HCT116 (cell line): ENCODE data around the gene PARVB. TPM values are rescaled to one million over a fixed set of nuclear protein-coding genes. Genes with fewer than 3 reads are reported as not detected.

Experiments
- ATAC-seq: fragments of 200-7000 bp; cut with Tn5 transposase; 2 replicates; pipeline ENCODE4 v1.9.1; 2020; ENCODE audit warnings: mild to moderate bottlenecking, moderate library complexity
- BruUV-seq: library from RNA; stranded (reverse); fragments of 400-500 nt; replicated peaks from 2 replicates; lab custom pipeline; 2021; lab: Mats Ljungman, UMichigan
- CTCF ChIA-PET: fragments of 300-600 bp; sonication (Branson Sonifier 250); formaldehyde crosslinking; loops from one replicate; lab custom pipeline; 2021; ENCODE audit warnings: antibody characterized with exemption; lab: Charles Lee
- POLR2A ChIA-PET: fragments of 300-600, 350-600 bp; sonication (Branson Sonifier 250); formaldehyde crosslinking; loops from one replicate; lab custom pipeline; 2021; ENCODE audit warnings: antibody characterized with exemption; lab: Charles Lee
- RAD21 ChIA-PET, 2 experiments: fragments of 300-600 bp; sonication (Branson Sonifier 250); formaldehyde crosslinking; loops; one replicate each; lab custom pipeline; 2023; ENCODE audit warnings: low total read pairs in 2 of 2; ENCODE audit not compliant: uncharacterized antibody in 2 of 2, unreplicated experiment in 2 of 2, low non-redundant PET in 1 of 2; lab: Charles Lee
- DNase-seq: peaks from one replicate; pipeline ENCODE4 v3.0.0-alpha.2; 2010; ENCODE audit warnings: low read depth, low spot score
- H2AFZ ChIP-seq: fragments of 200-600 bp; shearing (Covaris generic), sonication (generic); 2 replicates; pipeline ENCODE4 v1.6.1; 2017; ENCODE audit warnings: low read depth, mixed run types, mixed read lengths, antibody characterized with exemption, low read length; ENCODE audit not compliant: poor library complexity, severe bottlenecking
- H3K27ac ChIP-seq: 2 replicates; pipeline ENCODE4 v1.5.1; 2012; ENCODE audit warnings: low read depth, low read length
- H3K27me3 ChIP-seq: fragments of 200-600 bp; sonication (generic); 2 replicates; pipeline ENCODE4 v1.6.1; 2016; ENCODE audit warnings: mixed run types, low read length, mixed read lengths; ENCODE audit not compliant: insufficient read depth
- H3K36me3 ChIP-seq, 2 experiments: fragments of 200-500 bp in 1 of 2; fragments of 200-600 bp in 1 of 2; sonication (Bioruptor generic) in 1 of 2; sonication (generic) in 1 of 2; 2 replicates each; pipeline versions ENCODE4 v1.5.1 to v1.6.1; 2014 to 2016; ENCODE audit warnings: low read length in 2 of 2, inconsistent platforms in 1 of 2, mixed read lengths in 1 of 2, mixed run types in 1 of 2; ENCODE audit not compliant: insufficient read depth in 2 of 2, control insufficient read depth in 1 of 2
- H3K4me1 ChIP-seq, 2 experiments: fragments of 200-600 bp in 1 of 2; sonication (generic) in 1 of 2; 2 replicates each; pipeline versions ENCODE4 v1.5.1 to v1.6.1; 2012 to 2017; ENCODE audit warnings: low read length in 2 of 2, inconsistent platforms in 1 of 2, mild to moderate bottlenecking in 1 of 2, mixed read lengths in 1 of 2, mixed run types in 1 of 2, moderate library complexity in 1 of 2; ENCODE audit not compliant: insufficient read depth in 2 of 2, control insufficient read depth in 1 of 2
- H3K4me2 ChIP-seq: fragments of 200-600 bp; sonication (generic); 2 replicates; pipeline ENCODE4 v1.6.1; 2017; ENCODE audit warnings: mixed run types, low read length, mixed read lengths
- H3K4me3 ChIP-seq, 2 experiments: fragments of 200-600 bp in 1 of 2; sonication (generic) in 1 of 2; replicated peaks in 1 of 2; 2 replicates each; pipeline ENCODE4 v1.5.1; 2011 to 2016; ENCODE audit warnings: low read length in 2 of 2, control low read depth in 1 of 2, low read depth in 1 of 2, mild to moderate bottlenecking in 1 of 2, mixed read lengths in 1 of 2, mixed run types in 1 of 2
- H3K79me2 ChIP-seq: fragments of 200-600 bp; sonication (generic); 2 replicates; pipeline ENCODE4 v1.6.1; 2017; ENCODE audit warnings: mild to moderate bottlenecking, mixed run types, low read length, moderate library complexity, mixed read lengths; ENCODE audit not compliant: insufficient read depth
- H3K9ac ChIP-seq: fragments of 200-600 bp; sonication (generic); 2 replicates; pipeline ENCODE4 v1.6.1; 2016; ENCODE audit warnings: low read length, mixed read lengths
- H3K9me2 ChIP-seq: fragments of 200-600 bp; sonication (generic), shearing (Covaris generic); 2 replicates; pipeline ENCODE4 v1.6.1; 2017; ENCODE audit warnings: mixed run types, mild to moderate bottlenecking, moderate library complexity; ENCODE audit not compliant: insufficient read depth
- H3K9me3 ChIP-seq, 2 experiments: fragments of 200-500 bp in 1 of 2; fragments of 200-600 bp in 1 of 2; sonication (Bioruptor generic) in 1 of 2; sonication (generic) in 1 of 2; 2 replicates each; pipeline ENCODE4 v1.6.1; 2014 to 2017; ENCODE audit warnings: low read length in 2 of 2, mixed read lengths in 2 of 2, inconsistent platforms in 1 of 2, low read depth in 1 of 2, mild to moderate bottlenecking in 1 of 2, mixed run types in 1 of 2, moderate library complexity in 1 of 2; ENCODE audit not compliant: control insufficient read depth in 1 of 2, insufficient read depth in 1 of 2
- H4K20me1 ChIP-seq: fragments of 200-600 bp; sonication (generic), shearing (Covaris generic); 2 replicates; pipeline ENCODE4 v1.6.1; 2017; ENCODE audit warnings: mixed run types, mild to moderate bottlenecking, moderate library complexity; ENCODE audit not compliant: insufficient read depth
- ATF3 ChIP-seq: IDR thresholded peaks from 2 replicates; pipeline ENCODE4 v1.6.1; 2012
- CBX3 ChIP-seq: IDR thresholded peaks from 2 replicates; pipeline ENCODE4 v1.6.1; 2012; ENCODE audit warnings: low read depth
- CEBPB ChIP-seq: IDR thresholded peaks from 2 replicates; pipeline ENCODE4 v1.6.1; 2012; ENCODE audit warnings: low read depth
- CTCF ChIP-seq, 3 experiments: fragments of 200-600 bp in 1 of 3; sonication (generic) in 1 of 3; IDR thresholded peaks in 2 of 3; conservative IDR thresholded peaks in 1 of 3; 2 replicates each; pipeline ENCODE4 v1.5.1; 2012 to 2017; ENCODE audit warnings: low read depth in 2 of 3, low read length in 2 of 3, antibody characterized with exemption in 1 of 3, borderline replicate concordance in 1 of 3, control low read depth in 1 of 3, mild to moderate bottlenecking in 1 of 3, mixed read lengths in 1 of 3, mixed run types in 1 of 3, moderate library complexity in 1 of 3; ENCODE audit not compliant: insufficient read depth in 1 of 3
- EGR1 ChIP-seq: IDR thresholded peaks from 2 replicates; pipeline ENCODE4 v1.6.1; 2012; ENCODE audit warnings: low read depth
- ELF1 ChIP-seq: IDR thresholded peaks from 2 replicates; pipeline ENCODE4 v1.6.1; 2012; ENCODE audit warnings: low read depth, borderline replicate concordance
- EZH2phosphoT487 ChIP-seq: fragments of 200-600 bp; IDR thresholded peaks from 2 replicates; pipeline ENCODE4 v1.6.1; 2018; ENCODE audit warnings: antibody characterized with exemption, borderline replicate concordance
- FOSL1 ChIP-seq: IDR thresholded peaks from 2 replicates; pipeline ENCODE4 v1.6.1; 2012; ENCODE audit warnings: low read depth
- JUND ChIP-seq: IDR thresholded peaks from 2 replicates; pipeline ENCODE4 v1.6.1; 2012
- POLR2AphosphoS5 ChIP-seq: IDR thresholded peaks from 2 replicates; pipeline ENCODE4 v1.6.1; 2011; ENCODE audit warnings: mild to moderate bottlenecking, low read depth, low read length, moderate library complexity
- RAD21 ChIP-seq: IDR thresholded peaks from 2 replicates; pipeline ENCODE4 v1.6.1; 2012; ENCODE audit warnings: low read depth, mild to moderate bottlenecking
- REST ChIP-seq: IDR thresholded peaks from 2 replicates; pipeline ENCODE4 v1.6.1; 2012; ENCODE audit warnings: low read depth
- SIN3A ChIP-seq: IDR thresholded peaks from 2 replicates; pipeline ENCODE4 v1.6.1; 2012; ENCODE audit warnings: low read depth
- SP1 ChIP-seq: IDR thresholded peaks from 2 replicates; pipeline ENCODE4 v1.6.1; 2012; ENCODE audit warnings: low read depth
- SRF ChIP-seq: IDR thresholded peaks from 2 replicates; pipeline ENCODE4 v1.6.1; 2012; ENCODE audit warnings: low read depth
- TCF7L2 ChIP-seq: IDR thresholded peaks from 2 replicates; pipeline ENCODE4 v1.7.0; 2011; ENCODE audit warnings: borderline replicate concordance, inconsistent platforms; ENCODE audit not compliant: insufficient read depth, insufficient read length; ENCODE audit errors: extremely low read depth
- ZBTB33 ChIP-seq: IDR thresholded peaks from 2 replicates; pipeline ENCODE4 v1.6.1; 2011; ENCODE audit warnings: mild to moderate bottlenecking, low read length, moderate library complexity; ENCODE audit not compliant: insufficient replicate concordance; ENCODE audit errors: extremely low read depth
- ZFX ChIP-seq: fragments of 450-650 bp; IDR thresholded peaks from 2 replicates; pipeline ENCODE4 v1.6.1; 2017
- ZNF274 ChIP-seq: fragments of 200-500 bp; sonication (Bioruptor generic); IDR thresholded peaks from 2 replicates; pipeline ENCODE4 v1.6.1; 2014; ENCODE audit warnings: mild to moderate bottlenecking, low read depth, low read length, inconsistent platforms
- intact Hi-C: fragments of 100-400 bp; cut with micrococcal nuclease; formaldehyde crosslinking; loops from 2 replicates; pipeline ENCODE4 v1.10.0; 2022
- total RNA-seq: library from RNA; stranded (reverse); gene quantifications from one replicate; pipeline ENCODE4 v1.2.1, GENCODE V29; 2021; ENCODE audit not compliant: unreplicated experiment

Gene PARVB
- total RNA-seq, 1 experiment from 2014 or later, result 21.4 TPM

GRCh38 chr22:44144046-44144569 lies 120.0 kb downstream of the PARVB start:
- RAD21 ChIA-PET, result no interaction called here
- H2AFZ ChIP-seq, result no peak overlapping the region
- H3K27me3 ChIP-seq, result no peaks in the 10 kb centered on the region
- no peak overlapping the region for H3K27ac ChIP-seq
- POLR2A ChIA-PET, result no interaction called here
- no peak overlapping the region for H3K9ac ChIP-seq
- DNase-seq, result no peak
- CTCF ChIA-PET, result no interaction called here
- no peaks in the 10 kb centered on the region for H3K79me2 ChIP-seq
- H3K9me2 ChIP-seq, result no peaks in the 10 kb centered on the region
- no TSS peak for BruUV-seq
- no peaks in the 10 kb centered on the region for H3K36me3 ChIP-seq
- no peak overlapping the region for H3K4me3 ChIP-seq
- TF ChIP-seq TCF7L2, result no peak
- no peak for TF ChIP-seq SP1
- TF ChIP-seq EGR1, result no peak
- no peak for TF ChIP-seq ZFX
- no peak for TF ChIP-seq POLR2AphosphoS5
- TF ChIP-seq JUND, result no peak
- TF ChIP-seq RAD21, result no peak
- TF ChIP-seq ATF3, result no peak
- TF ChIP-seq FOSL1, result no peak
- TF ChIP-seq ELF1, result no peak
- no peak for TF ChIP-seq CBX3
- no peak for TF ChIP-seq SIN3A
- no peak for TF ChIP-seq CTCF (IDR thresholded peaks at IDR 0.05 in 2 of 3, conservative IDR thresholded peaks at IDR 0.05 in 1 of 3; ENCODE audit: borderline replicate concordance in 1 of 3, insufficient read depth in 1 of 3, low read depth in 2 of 3, low read length in 2 of 3)
- no peak for TF ChIP-seq ZNF274
- no peak for TF ChIP-seq ZBTB33
- no peak for TF ChIP-seq EZH2phosphoT487
- no peak for TF ChIP-seq CEBPB
- no peak for TF ChIP-seq SRF
- TF ChIP-seq REST, result no peak
- intact Hi-C loops, result no loop called here
- no peak for ATAC-seq
- no peak overlapping the region for H3K4me2 ChIP-seq
- no peaks in the 10 kb centered on the region for H3K4me1 ChIP-seq
- H4K20me1 ChIP-seq, result no peaks in the 10 kb centered on the region
- no peaks in the 10 kb centered on the region for H3K9me3 ChIP-seq
